PC-9 (cell line): Measurements from ENCODE around the gene TRAF4. TPM values are rescaled to one million over a fixed set of nuclear protein-coding genes. Genes with fewer than 3 reads are reported as not detected.

Source experiments
- BruUV-seq: library from RNA; stranded (reverse); fragments of 400-500 nt; replicated peaks from 2 replicates; lab custom pipeline; 2021; lab: Mats Ljungman, UMichigan
- CTCF ChIA-PET: fragments of 300-600 bp; sonication (Branson Sonifier 250); formaldehyde crosslinking; loops from one replicate; lab custom pipeline; 2022; ENCODE audit warnings: antibody characterized with exemption; lab: Charles Lee
- POLR2A ChIA-PET: fragments of 300-600 bp; sonication (Branson Sonifier 250); formaldehyde crosslinking; loops from one replicate; lab custom pipeline; 2022; ENCODE audit warnings: antibody characterized with exemption; ENCODE audit not compliant: unreplicated experiment; lab: Charles Lee
- DNase-seq, 2 experiments: peaks; one replicate each; pipeline versions ENCODE4 v3.0.0 to v3.0.0-alpha.2; 2015 to 2022; ENCODE audit warnings: mixed read lengths in 1 of 2
- H2AFZ ChIP-seq: fragments of 200-600 bp; sonication (generic); 2 replicates; pipeline ENCODE4 v1.8.1; 2017; ENCODE audit warnings: antibody characterized with exemption
- H3F3A ChIP-seq: fragments of 200-600 bp; sonication (generic); 2 replicates; pipeline ENCODE4 v1.8.1; 2017; ENCODE audit warnings: antibody characterized with exemption, mild to moderate bottlenecking, low read depth; ENCODE audit not compliant: insufficient read depth
- H3K27ac ChIP-seq: fragments of 200-600 bp; sonication (generic); 2 replicates; pipeline ENCODE4 v1.6.1; 2016; ENCODE audit warnings: mixed run types
- H3K27me3 ChIP-seq: fragments of 200-600 bp; sonication (generic); 2 replicates; pipeline ENCODE4 v1.6.1; 2016; ENCODE audit warnings: low read depth, mixed run types; ENCODE audit not compliant: insufficient read depth
- H3K36me3 ChIP-seq: fragments of 200-600 bp; sonication (generic); 2 replicates; pipeline ENCODE4 v1.6.1; 2016; ENCODE audit warnings: low read depth, mixed run types
- H3K4me1 ChIP-seq: fragments of 200-600 bp; sonication (generic); replicated peaks from 2 replicates; pipeline ENCODE4 v1.6.1; 2016; ENCODE audit warnings: mixed run types; ENCODE audit not compliant: insufficient read depth
- H3K4me2 ChIP-seq: fragments of 200-600 bp; sonication (generic); 2 replicates; pipeline ENCODE4 v1.6.1; 2017; ENCODE audit warnings: mixed run types
- H3K4me3 ChIP-seq: fragments of 200-600 bp; sonication (generic); 2 replicates; pipeline ENCODE4 v1.6.1; 2016; ENCODE audit warnings: mixed run types
- H3K79me2 ChIP-seq: fragments of 200-600 bp; sonication (generic); 2 replicates; pipeline ENCODE4 v1.6.1; 2017; ENCODE audit warnings: low read depth, mixed run types
- H3K9me2 ChIP-seq: fragments of 200-600 bp; sonication (generic); 2 replicates; pipeline ENCODE4 v1.8.1; 2017; ENCODE audit warnings: mild to moderate bottlenecking; ENCODE audit not compliant: insufficient read depth
- H3K9me3 ChIP-seq: fragments of 200-600 bp; sonication (generic); 2 replicates; pipeline ENCODE4 v1.8.1; 2016; ENCODE audit warnings: low read depth; ENCODE audit not compliant: insufficient read depth
- H4K20me1 ChIP-seq: fragments of 200-600 bp; sonication (generic); 2 replicates; pipeline ENCODE4 v1.8.1; 2017; ENCODE audit not compliant: insufficient read depth
- EZH2 ChIP-seq: fragments of 200-600 bp; sonication (generic); IDR thresholded peaks from 2 replicates; pipeline ENCODE4 v1.8.0; 2017; ENCODE audit warnings: antibody characterized with exemption, low read depth
- intact Hi-C: fragments of 100-400 bp; cut with micrococcal nuclease; formaldehyde crosslinking; loops from one replicate; pipeline ENCODE4 v1.10.0; 2022; ENCODE audit not compliant: unreplicated experiment
- total RNA-seq: library from RNA; stranded (reverse); gene quantifications from 2 replicates; pipeline ENCODE4 v1.2.3, GENCODE V29; 2021
- TF ChIP-seq, protein P1 (sequence below): fragments of 200-600 bp; sonication (generic); conservative IDR thresholded peaks from 2 replicates; pipeline ENCODE4 v1.6.1; 2017; ENCODE audit warnings: mixed run types, antibody characterized with exemption, mild to moderate bottlenecking, moderate library complexity

The TRAF4 gene
- total RNA-seq, 1 experiment from 2014 or later = 159 TPM

DNA sequence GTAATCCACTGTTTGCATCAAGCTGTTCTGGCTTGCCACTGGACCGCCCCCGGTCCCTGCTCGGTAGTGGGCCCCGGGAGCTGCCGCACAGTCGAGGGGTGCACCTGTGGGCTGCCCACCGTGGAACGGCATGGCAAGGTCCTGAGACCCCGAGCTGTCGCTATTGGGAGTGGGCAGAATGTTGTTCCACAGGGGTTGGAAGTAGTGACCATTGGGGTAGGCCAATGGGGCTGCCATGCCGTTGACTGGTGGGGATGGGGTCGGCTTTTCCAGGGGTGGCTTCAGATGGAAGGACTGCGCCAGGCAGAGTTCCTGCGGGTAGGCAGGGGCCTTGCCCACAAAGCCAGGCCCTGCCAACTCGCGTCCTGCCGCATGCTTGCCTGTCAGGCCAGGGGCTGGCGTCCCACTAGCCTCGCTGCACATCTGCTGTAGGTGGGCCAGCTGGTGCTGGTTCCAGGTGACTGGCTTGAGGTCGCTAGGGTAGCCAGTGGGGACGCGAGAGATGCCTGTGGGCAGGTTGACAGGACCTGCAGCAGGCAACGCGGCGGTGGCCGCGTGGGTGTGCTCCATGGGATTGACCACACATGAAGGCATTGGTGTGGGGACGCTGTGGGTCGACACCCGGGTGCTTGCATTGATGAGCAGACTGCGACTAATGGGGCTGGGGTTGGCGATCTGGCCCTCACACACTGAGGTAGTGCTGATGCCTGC, 14.8 kb downstream of the TRAF4 start:
- intact Hi-C loops = no loop called here
- Histone ChIP-seq H3F3A (peaks cover 48% of the 10 kb centered on the region), H3K27ac (no peak overlapping the region), H2AFZ (no peak overlapping the region), H3K27me3 (no peaks in the 10 kb centered on the region), H3K79me2 (peaks cover 9% of the 10 kb centered on the region), H3K9me2 (no peaks in the 10 kb centered on the region), H3K4me2 (no peak overlapping the region), H3K4me1 (peaks cover 15% of the 10 kb centered on the region), H4K20me1 (peaks cover 16% of the 10 kb centered on the region; the same call in 1 of the 2 replicates), H3K4me3 (no peak overlapping the region), H3K9me3 (no peaks in the 10 kb centered on the region), H3K36me3 (no peaks in the 10 kb centered on the region)
- DNase-seq = no peak
- CTCF ChIA-PET = no interaction called here
- no TSS peak for BruUV-seq
- no peak for TF ChIP-seq EZH2
- TF ChIP-seq, protein P1, sequence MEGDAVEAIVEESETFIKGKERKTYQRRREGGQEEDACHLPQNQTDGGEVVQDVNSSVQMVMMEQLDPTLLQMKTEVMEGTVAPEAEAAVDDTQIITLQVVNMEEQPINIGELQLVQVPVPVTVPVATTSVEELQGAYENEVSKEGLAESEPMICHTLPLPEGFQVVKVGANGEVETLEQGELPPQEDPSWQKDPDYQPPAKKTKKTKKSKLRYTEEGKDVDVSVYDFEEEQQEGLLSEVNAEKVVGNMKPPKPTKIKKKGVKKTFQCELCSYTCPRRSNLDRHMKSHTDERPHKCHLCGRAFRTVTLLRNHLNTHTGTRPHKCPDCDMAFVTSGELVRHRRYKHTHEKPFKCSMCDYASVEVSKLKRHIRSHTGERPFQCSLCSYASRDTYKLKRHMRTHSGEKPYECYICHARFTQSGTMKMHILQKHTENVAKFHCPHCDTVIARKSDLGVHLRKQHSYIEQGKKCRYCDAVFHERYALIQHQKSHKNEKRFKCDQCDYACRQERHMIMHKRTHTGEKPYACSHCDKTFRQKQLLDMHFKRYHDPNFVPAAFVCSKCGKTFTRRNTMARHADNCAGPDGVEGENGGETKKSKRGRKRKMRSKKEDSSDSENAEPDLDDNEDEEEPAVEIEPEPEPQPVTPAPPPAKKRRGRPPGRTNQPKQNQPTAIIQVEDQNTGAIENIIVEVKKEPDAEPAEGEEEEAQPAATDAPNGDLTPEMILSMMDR = no peak
- POLR2A ChIA-PET = no interaction called here

DNA sequence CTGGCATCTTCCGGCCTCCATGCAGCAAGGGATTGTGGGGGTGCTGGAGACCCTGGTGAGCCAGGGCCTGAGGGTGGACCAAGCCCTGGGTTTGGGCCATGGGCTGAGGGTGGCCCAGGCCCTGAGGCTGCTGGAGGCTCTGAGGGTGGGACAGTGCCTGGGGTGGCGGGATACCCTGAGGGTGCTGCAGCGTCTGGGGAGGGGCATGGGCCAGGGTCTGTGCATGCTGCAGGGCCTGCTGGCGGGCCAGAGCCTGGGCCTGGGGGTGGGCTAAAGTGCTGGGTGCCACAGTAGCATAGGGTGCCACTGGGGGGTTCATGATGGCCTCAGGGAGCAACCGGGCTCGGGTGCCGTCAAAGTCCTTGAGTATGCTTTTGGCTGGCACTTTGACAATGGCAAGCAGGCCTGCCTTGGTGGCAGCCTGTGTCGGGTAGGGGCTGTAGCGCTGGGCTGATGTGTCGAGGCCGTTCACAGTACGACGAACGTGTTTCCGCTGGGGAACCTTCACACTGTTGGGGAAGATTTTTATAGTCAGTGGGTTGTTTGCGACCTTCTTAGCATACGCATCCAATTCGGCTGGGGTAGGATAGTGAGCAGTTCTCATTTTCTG, 15.6 kb downstream of the TRAF4 start:
- no TSS peak for BruUV-seq
- no peaks in the 10 kb centered on the region for H3K27me3 ChIP-seq
- H4K20me1 ChIP-seq = peaks cover 16% of the 10 kb centered on the region; the same call in 1 of the 2 replicates
- no peak overlapping the region for H3K27ac ChIP-seq
- no peak overlapping the region for H3K4me3 ChIP-seq
- peaks cover 9% of the 10 kb centered on the region for H3K79me2 ChIP-seq
- ChIA-PET POLR2A (no interaction called here), CTCF (no interaction called here)
- H3K9me2 ChIP-seq = no peaks in the 10 kb centered on the region
- no peaks in the 10 kb centered on the region for H3K36me3 ChIP-seq
- no peak for DNase-seq
- no peak overlapping the region for H3K4me2 ChIP-seq
- H3F3A ChIP-seq = peaks cover 51% of the 10 kb centered on the region
- TF ChIP-seq EZH2 = no peak
- TF ChIP-seq, protein P1 = no peak
- intact Hi-C loops = no loop called here
- H3K9me3 ChIP-seq = no peaks in the 10 kb centered on the region
- no peak overlapping the region for H2AFZ ChIP-seq
- H3K4me1 ChIP-seq = peaks cover 15% of the 10 kb centered on the region

DNA sequence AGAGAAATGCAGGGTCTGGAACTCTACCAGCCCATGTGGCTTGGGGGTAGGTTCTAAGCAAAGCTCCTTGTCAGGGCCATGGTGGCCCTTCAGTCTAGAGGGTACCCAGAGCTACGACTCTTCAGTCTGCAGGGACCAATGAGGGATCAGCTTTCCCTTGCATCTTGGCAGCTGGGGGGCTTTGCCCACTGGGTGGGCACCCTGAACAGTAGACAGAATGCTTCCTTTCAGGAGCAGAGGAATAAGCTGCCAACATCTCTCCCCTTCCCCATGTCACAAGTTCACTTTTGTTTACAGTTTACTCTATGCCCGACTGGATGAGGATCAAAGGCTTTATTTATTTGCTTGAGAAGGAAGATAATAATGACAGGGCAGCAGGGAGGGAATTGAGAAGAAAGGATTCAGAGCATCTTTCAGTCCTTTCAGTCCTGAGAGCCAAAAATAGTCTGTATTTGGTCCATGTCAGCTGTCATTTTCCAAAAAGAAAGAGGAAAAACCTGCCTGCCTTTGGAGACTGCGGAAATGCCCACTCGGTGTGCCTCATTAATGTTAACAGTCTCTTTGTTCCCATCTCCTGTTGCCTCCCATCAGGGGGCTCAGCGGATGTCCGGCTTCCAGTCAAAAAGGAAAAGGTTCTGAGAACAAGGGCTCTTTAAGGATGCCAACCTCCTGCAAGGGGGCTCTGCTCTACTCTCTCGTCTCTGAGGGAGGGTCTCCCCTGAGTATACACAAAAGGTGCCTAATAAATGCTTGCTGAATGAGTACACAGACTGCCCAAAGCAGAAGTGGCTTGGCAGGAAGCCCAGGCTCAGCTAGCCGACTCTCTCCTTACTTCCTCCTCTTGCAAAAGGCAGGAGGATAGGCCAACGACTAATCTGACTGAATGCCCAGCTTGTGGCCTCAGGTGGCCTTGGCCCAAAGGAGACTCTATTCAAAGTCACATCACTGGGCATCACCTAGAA, 17.1 kb downstream of the TRAF4 start:
- no peaks in the 10 kb centered on the region for H3K27me3 ChIP-seq
- no peak for TF ChIP-seq EZH2
- TF ChIP-seq, protein P1 = no peak
- H3K79me2 ChIP-seq = peaks cover 9% of the 10 kb centered on the region
- no TSS peak for BruUV-seq
- peaks cover 16% of the 10 kb centered on the region; the same call in 1 of the 2 replicates for H4K20me1 ChIP-seq
- ChIA-PET CTCF (interaction anchor here (0.5 to 0.9 kb wide), 2 partner anchors 47 to 82 kb away, joined by 3 to 13 read pairs; no protein-coding TSS in a partner anchor), POLR2A (interaction anchor here (0.5 to 0.9 kb wide), 3 partner anchors 34 to 188 kb away, joined by 3 to 6 read pairs (median 4); no protein-coding TSS in a partner anchor)
- DNase-seq = peak; percentile 57 to 81
- no peak overlapping the region for H3K4me2 ChIP-seq
- no peaks in the 10 kb centered on the region for H3K36me3 ChIP-seq
- no peak overlapping the region for H2AFZ ChIP-seq
- H3F3A ChIP-seq = peaks cover 49% of the 10 kb centered on the region
- H3K9me2 ChIP-seq = no peaks in the 10 kb centered on the region
- H3K4me1 ChIP-seq = peaks cover 15% of the 10 kb centered on the region
- no peak overlapping the region for H3K27ac ChIP-seq
- intact Hi-C loops = loop anchor here (5.0 kb wide), 2 partner anchors 46 to 141 kb away; partner anchors contain the start of gene DHRS13
- no peak overlapping the region for H3K4me3 ChIP-seq
- no peaks in the 10 kb centered on the region for H3K9me3 ChIP-seq
